Sigmoid colon (tissue), 7 donors: ENCODE results near the gene SPSB1. TPM values are rescaled to one million over a fixed set of nuclear protein-coding genes. Genes with fewer than 3 reads are reported as not detected.

ENCODE experiments used
- DNase-seq: peaks from one replicate; pipeline ENCODE4 v3.0.0-alpha.2; 2019
- H3K27ac ChIP-seq, 4 donors: fragments of 200-600 bp; sonication (generic); one replicate each; pipeline ENCODE4 v1.5.1; 2016 to 2019; ENCODE audit warnings: mild to moderate bottlenecking in 1 of 4
- H3K27me3 ChIP-seq, 3 donors: fragments of 200-600 bp; sonication (generic); one replicate each; pipeline ENCODE4 v1.5.1; 2019; ENCODE audit warnings: mild to moderate bottlenecking in 1 of 3
- H3K36me3 ChIP-seq, 4 donors: fragments of 200-600 bp; sonication (generic); one replicate each; pipeline ENCODE4 v1.5.1; 2016 to 2019
- H3K4me1 ChIP-seq, 4 donors: fragments of 200-600 bp; sonication (generic); one replicate each; pipeline ENCODE4 v1.5.1; 2017 to 2019
- H3K4me3 ChIP-seq, 4 donors: fragments of 200-600 bp; sonication (generic); one replicate each; pipeline ENCODE4 v1.5.1; 2017 to 2019; ENCODE audit warnings: mild to moderate bottlenecking in 2 of 4, moderate library complexity in 1 of 4
- H3K9me3 ChIP-seq, 4 donors: fragments of 200-600 bp in 3 of 4; sonication (generic) in 3 of 4; one replicate each; pipeline versions ENCODE4 v1.5.1 to v1.6.1; 2013 to 2019
- EP300 ChIP-seq, 4 donors: sonication (generic); formaldehyde crosslinking; IDR thresholded peaks; one replicate each; pipeline ENCODE4 v1.6.1; 2017; ENCODE audit warnings: antibody characterized with exemption in 4 of 4
- POLR2A ChIP-seq, 2 donors: fragments of 450-650 bp; IDR thresholded peaks; one replicate each; pipeline ENCODE4 v1.6.1; 2016; ENCODE audit warnings: antibody characterized with exemption in 2 of 2, mild to moderate bottlenecking in 2 of 2, moderate library complexity in 2 of 2
- POLR2AphosphoS5 ChIP-seq, 4 donors: sonication (generic); formaldehyde crosslinking; IDR thresholded peaks; one replicate each; pipeline ENCODE4 v1.6.1; 2017; ENCODE audit warnings: antibody characterized with exemption in 4 of 4
- WGBS, 2 donors: extraction: QIAGEN DNeasy Blood & Tissue Kit; methylation state at CpG; one replicate each; pipeline ENCODE4 v1.1.7; 2013; 5-methylcytosine and 5-hydroxymethylcytosine counted together
- intact Hi-C: fragments of 100-400 bp; cut with DNase I; formaldehyde crosslinking; loops from one replicate; pipeline ENCODE4 v1.15.1; 2023
- polyA plus RNA-seq, 3 donors: library from polyadenylated mRNA; stranded (reverse); fragments of 200-250 nt; gene quantifications; one replicate each; pipeline ENCODE4 v1.2.3, GENCODE V29; 2013
- total RNA-seq, 4 donors: library from RNA; depleted of rRNA; stranded (reverse); fragments of >200 nt; gene quantifications; one replicate each; pipeline ENCODE4 v1.1.0, GENCODE V29; 2016
- TF ChIP-seq, protein P1 (sequence below), 4 experiments: fragments of 450-650 bp in 3 of 4; fragments of 200-600 bp in 1 of 4; IDR thresholded peaks; one replicate each; pipeline ENCODE4 v1.5.1; 2016 to 2019; ENCODE audit warnings: antibody characterized with exemption in 4 of 4, mild to moderate bottlenecking in 3 of 4, moderate library complexity in 2 of 4
- donor health status: healthy with polysubstance abuse.
- donor health status: Bipolar disorder and iron deficiency.
- donor health status: healthy.

Gene SPSB1
- total and polyA plus RNA-seq, 7 donors: 17.4 to 34.3 (median 26.4) TPM

DNA sequence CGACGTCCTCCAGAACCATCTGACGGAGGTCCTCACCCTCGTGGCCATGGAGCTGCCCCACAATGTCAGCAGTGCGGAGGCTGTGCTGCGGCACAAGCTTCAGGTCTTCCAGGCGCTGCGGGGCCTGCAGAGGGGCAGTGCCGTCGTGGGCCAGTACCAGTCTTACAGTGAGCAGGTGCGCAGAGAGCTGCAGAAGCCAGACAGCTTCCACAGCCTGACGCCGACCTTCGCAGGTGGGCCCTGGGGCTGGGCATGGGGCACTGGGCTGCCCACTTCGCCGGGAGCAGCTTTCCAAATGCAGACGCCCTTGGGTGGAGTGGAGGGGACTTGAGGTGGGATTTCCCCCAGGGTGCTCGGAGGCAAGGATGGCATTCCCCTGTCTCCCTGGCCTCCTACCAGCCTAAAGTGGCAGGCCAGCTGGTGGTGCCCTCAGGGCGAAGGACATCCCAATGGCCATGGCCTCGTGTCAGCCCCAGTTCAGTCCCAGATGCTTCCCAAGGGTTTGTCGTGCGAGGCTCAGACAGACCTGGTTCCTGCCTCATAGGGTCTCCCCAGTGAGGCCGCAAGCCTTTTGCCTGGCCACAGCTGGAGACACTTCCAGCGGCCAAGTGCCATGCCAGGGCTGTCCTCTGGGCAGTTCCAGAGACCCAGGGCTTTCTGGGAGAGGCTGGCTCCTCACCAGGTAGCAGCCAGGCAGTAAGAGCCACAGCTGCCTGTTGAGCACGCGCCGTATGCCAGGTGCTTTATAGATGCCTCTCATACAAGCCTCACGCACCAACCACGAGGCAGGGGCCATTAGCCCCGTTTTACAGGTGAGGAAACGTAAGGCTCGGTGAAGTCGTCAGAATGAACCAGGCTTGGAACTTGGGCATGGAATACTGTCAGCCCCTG lies 30.4 kb upstream of the SPSB1 start:
- DNase-seq: no peak
- no peak overlapping the region for H3K27ac ChIP-seq
- 93 to 94% methylated on average over 33 of the region's 33 CpGs for WGBS, 2 donors
- H3K9me3 ChIP-seq: no peaks in the 10 kb centered on the region
- H3K27me3 ChIP-seq: no peaks in the 10 kb centered on the region
- intact Hi-C loops: loop anchor here (10.0 kb wide), 1 partner anchor 312 kb away; no protein-coding TSS in a partner anchor
- TF ChIP-seq POLR2A (IDR thresholded peaks at IDR 0.05): no peak
- TF ChIP-seq, protein P1, sequence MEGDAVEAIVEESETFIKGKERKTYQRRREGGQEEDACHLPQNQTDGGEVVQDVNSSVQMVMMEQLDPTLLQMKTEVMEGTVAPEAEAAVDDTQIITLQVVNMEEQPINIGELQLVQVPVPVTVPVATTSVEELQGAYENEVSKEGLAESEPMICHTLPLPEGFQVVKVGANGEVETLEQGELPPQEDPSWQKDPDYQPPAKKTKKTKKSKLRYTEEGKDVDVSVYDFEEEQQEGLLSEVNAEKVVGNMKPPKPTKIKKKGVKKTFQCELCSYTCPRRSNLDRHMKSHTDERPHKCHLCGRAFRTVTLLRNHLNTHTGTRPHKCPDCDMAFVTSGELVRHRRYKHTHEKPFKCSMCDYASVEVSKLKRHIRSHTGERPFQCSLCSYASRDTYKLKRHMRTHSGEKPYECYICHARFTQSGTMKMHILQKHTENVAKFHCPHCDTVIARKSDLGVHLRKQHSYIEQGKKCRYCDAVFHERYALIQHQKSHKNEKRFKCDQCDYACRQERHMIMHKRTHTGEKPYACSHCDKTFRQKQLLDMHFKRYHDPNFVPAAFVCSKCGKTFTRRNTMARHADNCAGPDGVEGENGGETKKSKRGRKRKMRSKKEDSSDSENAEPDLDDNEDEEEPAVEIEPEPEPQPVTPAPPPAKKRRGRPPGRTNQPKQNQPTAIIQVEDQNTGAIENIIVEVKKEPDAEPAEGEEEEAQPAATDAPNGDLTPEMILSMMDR (IDR thresholded peaks at IDR 0.05): no peak
- TF ChIP-seq EP300 (IDR thresholded peaks at IDR 0.05): no peak
- no peak for TF ChIP-seq POLR2AphosphoS5 (IDR thresholded peaks at IDR 0.05)
- H3K4me3 ChIP-seq: no peak overlapping the region
- H3K4me1 ChIP-seq: peaks cover 0 to 13% (median 7%) of the 10 kb centered on the region in 4 donors
- peaks cover 32 to 50% (median 33%) of the 10 kb centered on the region in 4 donors for H3K36me3 ChIP-seq

DNA sequence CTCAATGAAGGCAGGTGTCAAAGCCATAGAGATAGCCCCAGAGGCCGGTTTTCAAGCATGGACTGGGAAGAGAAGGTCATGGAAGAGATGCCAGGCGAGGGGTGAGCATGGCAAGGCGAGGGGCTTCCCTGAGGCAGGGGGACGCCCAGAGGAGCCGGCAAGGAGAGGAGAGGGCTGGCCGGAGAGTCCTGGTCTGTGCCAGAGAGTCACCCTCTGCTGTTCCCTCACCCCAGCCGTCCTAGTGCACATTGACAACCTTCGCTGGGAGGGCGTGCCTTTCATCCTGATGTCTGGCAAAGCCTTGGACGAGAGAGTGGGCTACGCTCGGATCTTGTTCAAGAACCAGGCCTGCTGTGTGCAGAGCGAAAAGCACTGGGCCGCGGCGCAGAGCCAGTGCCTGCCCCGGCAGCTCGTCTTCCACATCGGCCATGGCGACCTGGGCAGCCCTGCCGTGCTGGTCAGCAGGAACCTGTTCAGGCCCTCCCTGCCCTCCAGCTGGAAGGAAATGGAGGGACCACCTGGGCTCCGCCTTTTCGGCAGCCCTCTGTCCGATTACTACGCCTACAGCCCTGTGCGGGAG lies 29.3 kb upstream of the SPSB1 start:
- no peak for TF ChIP-seq EP300 (IDR thresholded peaks at IDR 0.05)
- WGBS, 2 donors: 93 to 94% methylated on average over 26 of the region's 26 CpGs
- peaks cover 0 to 16% (median 10%) of the 10 kb centered on the region in 4 donors for H3K4me1 ChIP-seq
- no peak overlapping the region for H3K4me3 ChIP-seq
- no peak for DNase-seq
- H3K27ac ChIP-seq: no peak overlapping the region
- intact Hi-C loops: loop anchor here (10.0 kb wide), 1 partner anchor 311 kb away; no protein-coding TSS in a partner anchor
- no peaks in the 10 kb centered on the region for H3K27me3 ChIP-seq
- H3K36me3 ChIP-seq: peaks cover 32 to 50% (median 33%) of the 10 kb centered on the region in 4 donors
- no peaks in the 10 kb centered on the region for H3K9me3 ChIP-seq

DNA sequence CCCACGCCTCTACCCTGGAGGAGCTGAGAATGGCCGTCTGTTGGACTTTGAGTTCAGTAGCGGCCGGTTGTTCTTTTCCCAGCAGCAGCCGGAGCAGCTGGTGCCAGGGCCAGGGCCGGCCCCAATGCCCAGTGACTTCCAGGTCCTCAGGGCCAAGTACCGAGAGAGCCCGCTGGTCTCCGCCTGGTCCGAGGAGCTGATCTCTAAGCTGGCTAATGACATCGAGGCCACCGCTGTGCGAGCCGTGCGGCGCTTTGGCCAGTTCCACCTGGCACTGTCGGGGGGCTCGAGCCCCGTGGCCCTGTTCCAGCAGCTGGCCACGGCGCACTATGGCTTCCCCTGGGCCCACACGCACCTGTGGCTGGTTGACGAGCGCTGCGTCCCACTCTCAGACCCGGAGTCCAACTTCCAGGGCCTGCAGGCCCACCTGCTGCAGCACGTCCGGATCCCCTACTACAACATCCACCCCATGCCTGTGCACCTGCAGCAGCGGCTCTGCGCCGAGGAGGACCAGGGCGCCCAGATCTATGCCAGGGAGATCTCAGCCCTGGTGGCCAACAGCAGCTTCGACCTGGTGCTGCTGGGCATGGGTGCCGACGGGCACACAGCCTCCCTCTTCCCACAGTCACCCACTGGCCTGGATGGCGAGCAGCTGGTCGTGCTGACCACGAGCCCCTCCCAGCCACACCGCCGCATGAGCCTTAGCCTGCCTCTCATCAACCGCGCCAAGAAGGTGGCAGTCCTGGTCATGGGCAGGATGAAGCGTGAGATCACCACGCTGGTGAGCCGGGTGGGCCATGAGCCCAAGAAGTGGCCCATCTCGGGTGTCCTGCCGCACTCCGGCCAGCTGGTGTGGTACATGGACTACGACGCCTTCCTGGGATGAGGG lies 28.5 kb upstream of the SPSB1 start:
- Histone ChIP-seq H3K4me3 (no peak overlapping the region), H3K27ac (no peak overlapping the region), H3K27me3 (no peaks in the 10 kb centered on the region), H3K4me1 (peaks cover 0 to 16% (median 10%) of the 10 kb centered on the region in 4 donors), H3K9me3 (no peaks in the 10 kb centered on the region), H3K36me3 (peaks cover 32 to 51% (median 33%) of the 10 kb centered on the region in 4 donors)
- intact Hi-C loops: loop anchor here (10.0 kb wide), 1 partner anchor 311 kb away; no protein-coding TSS in a partner anchor
- 93 to 94% methylated on average over 50 of the region's 50 CpGs for WGBS, 2 donors
- TF ChIP-seq POLR2A (IDR thresholded peaks at IDR 0.05): no peak
- TF ChIP-seq EP300 (IDR thresholded peaks at IDR 0.05): no peak
- TF ChIP-seq, protein P1 (IDR thresholded peaks at IDR 0.05): no peak
- TF ChIP-seq POLR2AphosphoS5 (IDR thresholded peaks at IDR 0.05): no peak
- no peak for DNase-seq

DNA sequence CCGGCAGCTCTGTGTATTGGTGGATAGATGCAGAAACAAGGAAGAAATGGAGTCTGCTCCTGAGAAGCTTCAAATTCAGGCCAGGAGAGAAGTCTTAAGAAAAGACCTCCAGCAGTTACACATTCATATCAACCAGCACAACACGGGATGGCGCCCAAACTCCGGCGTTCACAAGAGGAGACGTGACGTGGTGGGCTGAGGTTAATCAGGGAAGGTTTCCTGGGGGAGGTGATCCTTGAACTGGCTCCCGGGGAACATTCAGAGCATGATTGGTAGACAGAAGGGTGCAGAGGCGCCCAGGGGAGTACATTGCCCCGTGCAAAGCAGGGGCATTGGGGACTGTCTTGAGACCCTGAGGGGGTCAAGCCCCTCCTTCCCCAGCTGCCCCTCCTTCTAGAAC lies 27.7 kb upstream of the SPSB1 start:
- Histone ChIP-seq H3K4me3 (no peak overlapping the region), H3K4me1 (peaks cover 0 to 17% (median 10%) of the 10 kb centered on the region in 4 donors), H3K36me3 (peaks cover 32 to 59% (median 33%) of the 10 kb centered on the region in 4 donors), H3K9me3 (no peaks in the 10 kb centered on the region), H3K27me3 (no peaks in the 10 kb centered on the region), H3K27ac (no peak overlapping the region)
- TF ChIP-seq EP300 (IDR thresholded peaks at IDR 0.05): no peak
- no peak for TF ChIP-seq POLR2A (IDR thresholded peaks at IDR 0.05)
- TF ChIP-seq, protein P1 (IDR thresholded peaks at IDR 0.05): no peak
- no peak for TF ChIP-seq POLR2AphosphoS5 (IDR thresholded peaks at IDR 0.05)
- intact Hi-C loops: loop anchor here (5.0 to 10.0 kb wide), 2 partner anchors 192 to 310 kb away; no protein-coding TSS in a partner anchor
- 93% methylated on average over 10 of the region's 10 CpGs for WGBS, 2 donors
- no peak for DNase-seq
